Activated T-helper 17 cell treated with anti-CD3 and anti-CD28 coated beads, Interleukin-2, amount 50 U/mL, for 72 hours (primary cell): Measurements from ENCODE around the gene CLMN. TPM values are rescaled to one million over a fixed set of nuclear protein-coding genes. Genes with fewer than 3 reads are reported as not detected.

ENCODE experiments used
- ATAC-seq: fragments of 150-1000 bp; cut with Tn5 transposase; replicated peaks from 2 replicates; pipeline ENCODE4 v1.10.0; 2021; ENCODE audit warnings: mild to moderate bottlenecking, moderate library complexity
- H3K27ac Mint-ChIP-seq: one replicate; pipeline ENCODE4 v1.8.0; 2022; ENCODE audit warnings: mixed read lengths
- H3K27me3 Mint-ChIP-seq: one replicate; pipeline ENCODE4 v1.8.0; 2022; ENCODE audit warnings: mixed read lengths
- H3K36me3 Mint-ChIP-seq: one replicate; pipeline ENCODE4 v1.8.0; 2022; ENCODE audit warnings: low read depth, mild to moderate bottlenecking, mixed read lengths
- H3K4me1 Mint-ChIP-seq: one replicate; pipeline ENCODE4 v1.8.0; 2022; ENCODE audit warnings: mixed read lengths
- H3K4me3 Mint-ChIP-seq: one replicate; pipeline ENCODE4 v1.8.0; 2022; ENCODE audit warnings: mild to moderate bottlenecking, mixed read lengths
- H3K9me3 Mint-ChIP-seq: one replicate; pipeline ENCODE4 v1.8.0; 2022; ENCODE audit warnings: mixed read lengths
- total RNA-seq, 2 donors: library from RNA; stranded (reverse); gene quantifications; one replicate each; pipeline ENCODE4 v1.2.3, GENCODE V29; 2022

CLMN gene
- total RNA-seq, 2 donors from 2014 or later: 0.95 to 5.3 TPM

- Mint-ChIP-seq H3K4me3 (no peak overlapping the region), H3K27ac (no peak overlapping the region), H3K36me3 (no peaks in the 10 kb centered on the region), H3K4me1 (no peaks in the 10 kb centered on the region), H3K9me3 (no peaks in the 10 kb centered on the region), H3K27me3 (peaks cover 10% of the 10 kb centered on the region)
- no peak for ATAC-seq
Observed at GRCh38 chr14:95237121-95237957, 82.4 kb downstream of the CLMN start.

- Mint-ChIP-seq H3K27ac (no peak overlapping the region), H3K9me3 (no peaks in the 10 kb centered on the region), H3K4me3 (no peak overlapping the region), H3K36me3 (no peaks in the 10 kb centered on the region), H3K4me1 (no peaks in the 10 kb centered on the region), H3K27me3 (peaks cover 10% of the 10 kb centered on the region)
- no peak for ATAC-seq
Observed at GRCh38 chr14:95236221-95236620, 83.5 kb downstream of the CLMN start.

DNA sequence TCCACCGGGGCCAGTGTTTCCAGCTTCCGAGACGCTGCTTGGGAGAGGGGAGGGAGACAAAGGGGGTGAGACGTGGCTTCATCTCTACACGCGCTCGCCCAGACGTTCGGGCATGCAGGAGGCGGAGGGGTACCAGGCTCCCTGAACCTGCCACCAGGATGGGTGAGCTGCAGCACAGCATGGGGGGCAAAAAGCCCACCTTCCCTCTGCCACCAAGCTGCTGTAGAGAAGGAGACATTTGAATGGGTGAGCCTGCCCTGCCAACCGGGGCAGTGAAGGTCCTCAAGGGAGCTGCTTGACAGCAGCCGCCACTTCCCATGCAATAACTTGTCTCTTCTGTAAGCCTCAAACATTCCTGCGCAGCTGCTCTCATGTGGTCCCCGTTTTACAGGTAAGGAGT, 83.9 kb downstream of the CLMN start:
- no peak overlapping the region for H3K4me3 Mint-ChIP-seq
- ATAC-seq: no peak
- H3K36me3 Mint-ChIP-seq: no peaks in the 10 kb centered on the region
- H3K4me1 Mint-ChIP-seq: no peaks in the 10 kb centered on the region
- H3K9me3 Mint-ChIP-seq: no peaks in the 10 kb centered on the region
- no peak overlapping the region for H3K27ac Mint-ChIP-seq
- H3K27me3 Mint-ChIP-seq: peaks cover 10% of the 10 kb centered on the region

GRCh38 chr14:95235351-95235750, 84.4 kb downstream of the CLMN start:
- Mint-ChIP-seq H3K4me3 (no peak overlapping the region), H3K27ac (no peak overlapping the region)

GRCh38 chr14:95234426-95234825, 85.3 kb downstream of the CLMN start:
- ATAC-seq: no peak
- H3K36me3 Mint-ChIP-seq: no peaks in the 10 kb centered on the region
- peaks cover 10% of the 10 kb centered on the region for H3K27me3 Mint-ChIP-seq
- no peaks in the 10 kb centered on the region for H3K9me3 Mint-ChIP-seq
- H3K4me3 Mint-ChIP-seq: no peak overlapping the region
- no peaks in the 10 kb centered on the region for H3K4me1 Mint-ChIP-seq
- H3K27ac Mint-ChIP-seq: no peak overlapping the region

More at GRCh38 chr14:95235351-95235750, 84.4 kb downstream of the CLMN start:
- ATAC-seq: no peak
- H3K9me3 Mint-ChIP-seq: no peaks in the 10 kb centered on the region
- no peaks in the 10 kb centered on the region for H3K4me1 Mint-ChIP-seq
- no peaks in the 10 kb centered on the region for H3K36me3 Mint-ChIP-seq
- H3K27me3 Mint-ChIP-seq: peaks cover 10% of the 10 kb centered on the region

- H3K9me3 Mint-ChIP-seq: no peaks in the 10 kb centered on the region
- no peaks in the 10 kb centered on the region for H3K36me3 Mint-ChIP-seq
- no peaks in the 10 kb centered on the region for H3K4me1 Mint-ChIP-seq
- H3K27me3 Mint-ChIP-seq: peaks cover 12% of the 10 kb centered on the region
- no peak overlapping the region for H3K27ac Mint-ChIP-seq
- no peak for ATAC-seq
- H3K4me3 Mint-ChIP-seq: no peak overlapping the region
Observed at GRCh38 chr14:95233702-95234241, 85.9 kb downstream of the CLMN start.

- no peak overlapping the region for H3K4me3 Mint-ChIP-seq
- peaks cover 12% of the 10 kb centered on the region for H3K27me3 Mint-ChIP-seq
- no peaks in the 10 kb centered on the region for H3K36me3 Mint-ChIP-seq
- no peaks in the 10 kb centered on the region for H3K4me1 Mint-ChIP-seq
- no peak for ATAC-seq
- no peak overlapping the region for H3K27ac Mint-ChIP-seq
- no peaks in the 10 kb centered on the region for H3K9me3 Mint-ChIP-seq
Observed at GRCh38 chr14:95232894-95233584, 86.7 kb downstream of the CLMN start.

DNA sequence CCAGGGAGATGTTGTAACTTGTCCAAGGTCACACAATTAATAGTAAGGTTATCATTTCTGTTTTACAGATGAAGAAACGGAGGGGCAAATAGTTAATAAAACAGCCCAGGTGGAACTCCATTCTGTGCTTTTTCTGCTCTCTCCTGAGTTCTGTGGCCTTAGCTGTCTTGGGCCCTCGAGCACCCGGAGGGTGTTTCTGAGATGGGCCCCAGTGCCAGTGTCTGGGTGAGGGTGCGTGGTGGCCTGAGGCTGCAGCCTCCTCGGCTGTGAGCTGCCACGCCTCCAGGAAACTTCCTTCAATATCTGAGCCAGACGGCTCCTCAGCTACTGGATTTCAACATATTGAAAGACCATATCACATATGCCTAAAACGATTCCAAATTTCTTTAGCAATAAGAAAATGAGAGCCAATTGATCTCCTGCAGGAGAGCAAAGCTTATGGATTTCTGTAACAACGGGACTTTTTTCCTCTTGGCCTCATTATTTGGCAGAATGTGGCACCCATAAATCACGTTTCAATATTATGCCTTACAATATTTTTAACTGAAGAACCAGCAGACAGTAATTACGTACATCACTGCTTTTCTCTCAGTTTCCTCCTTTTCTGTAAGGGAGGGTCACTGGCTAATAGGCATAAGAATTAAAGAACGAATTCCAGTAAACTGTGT, 87.6 kb downstream of the CLMN start:
- Mint-ChIP-seq H3K4me1 (no peaks in the 10 kb centered on the region), H3K27ac (no peak overlapping the region), H3K36me3 (no peaks in the 10 kb centered on the region), H3K27me3 (peaks cover 12% of the 10 kb centered on the region), H3K9me3 (no peaks in the 10 kb centered on the region), H3K4me3 (no peak overlapping the region)
- no peak for ATAC-seq

- Mint-ChIP-seq H3K27ac (no peak overlapping the region), H3K27me3 (peaks cover 9% of the 10 kb centered on the region), H3K4me3 (no peak overlapping the region), H3K36me3 (no peaks in the 10 kb centered on the region), H3K9me3 (no peaks in the 10 kb centered on the region), H3K4me1 (no peaks in the 10 kb centered on the region)
- ATAC-seq: no peak
Observed at GRCh38 chr14:95229749-95230148, 90.0 kb downstream of the CLMN start.

DNA sequence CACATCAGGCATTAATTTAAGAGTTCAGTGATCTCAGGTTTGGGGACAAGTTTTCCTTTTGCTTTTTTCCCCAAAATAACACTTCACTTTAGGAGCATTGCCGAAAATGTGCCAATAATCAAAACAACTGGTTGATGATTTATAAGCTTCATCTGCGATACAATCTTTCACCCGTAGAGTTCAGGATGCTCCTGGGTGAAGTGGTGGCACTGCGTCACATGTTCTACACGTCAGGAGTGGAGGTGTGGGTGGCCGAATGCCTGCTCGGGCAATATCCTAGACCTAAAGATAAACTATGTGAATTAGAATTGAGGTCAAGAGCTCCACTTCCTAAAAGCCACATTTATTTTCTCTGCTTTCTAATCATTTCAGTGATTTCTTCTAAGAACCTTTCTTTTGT, 91.5 kb downstream of the CLMN start:
- Mint-ChIP-seq H3K27ac (no peak overlapping the region), H3K4me3 (no peak overlapping the region), H3K36me3 (no peaks in the 10 kb centered on the region), H3K27me3 (peaks cover 10% of the 10 kb centered on the region), H3K4me1 (no peaks in the 10 kb centered on the region), H3K9me3 (no peaks in the 10 kb centered on the region)
- no peak for ATAC-seq

DNA sequence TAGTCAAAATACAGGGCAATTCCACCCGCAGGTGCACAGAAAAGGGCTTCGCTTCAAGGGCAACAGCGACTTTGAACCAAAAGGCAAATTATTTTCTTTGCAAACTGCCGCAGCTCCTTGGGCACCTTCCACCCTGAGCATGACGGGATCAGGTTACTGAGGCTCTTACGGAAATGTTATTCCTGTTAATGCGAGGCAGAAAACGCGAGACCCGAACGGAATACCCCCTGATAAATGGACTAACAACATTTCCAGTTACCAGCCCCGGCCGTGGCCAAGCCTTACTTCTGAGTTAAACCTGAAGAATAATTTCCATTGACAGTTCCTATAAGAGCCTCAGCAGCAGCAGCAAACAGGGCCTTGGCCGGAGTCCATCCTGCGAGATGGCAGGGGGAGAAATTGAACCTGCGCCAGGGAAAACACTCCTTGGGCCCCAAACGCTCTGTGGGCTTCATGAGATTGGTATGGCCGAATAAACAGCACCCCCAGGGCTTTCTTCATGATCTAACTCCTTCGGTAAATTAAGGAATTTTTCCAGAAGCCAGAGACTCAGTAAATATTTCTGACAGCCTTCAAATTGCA, 92.3 kb downstream of the CLMN start:
- no peaks in the 10 kb centered on the region for H3K9me3 Mint-ChIP-seq
- no peaks in the 10 kb centered on the region for H3K36me3 Mint-ChIP-seq
- H3K4me1 Mint-ChIP-seq: no peaks in the 10 kb centered on the region
- H3K4me3 Mint-ChIP-seq: no peak overlapping the region
- ATAC-seq: no peak
- H3K27ac Mint-ChIP-seq: no peak overlapping the region
- H3K27me3 Mint-ChIP-seq: peaks cover 7% of the 10 kb centered on the region

- no peaks in the 10 kb centered on the region for H3K9me3 Mint-ChIP-seq
- no peak overlapping the region for H3K4me3 Mint-ChIP-seq
- H3K27me3 Mint-ChIP-seq: peaks cover 11% of the 10 kb centered on the region
- H3K36me3 Mint-ChIP-seq: no peaks in the 10 kb centered on the region
- no peaks in the 10 kb centered on the region for H3K4me1 Mint-ChIP-seq
- no peak overlapping the region for H3K27ac Mint-ChIP-seq
- no peak for ATAC-seq
Observed at GRCh38 chr14:95226801-95227200, 92.9 kb downstream of the CLMN start.

DNA sequence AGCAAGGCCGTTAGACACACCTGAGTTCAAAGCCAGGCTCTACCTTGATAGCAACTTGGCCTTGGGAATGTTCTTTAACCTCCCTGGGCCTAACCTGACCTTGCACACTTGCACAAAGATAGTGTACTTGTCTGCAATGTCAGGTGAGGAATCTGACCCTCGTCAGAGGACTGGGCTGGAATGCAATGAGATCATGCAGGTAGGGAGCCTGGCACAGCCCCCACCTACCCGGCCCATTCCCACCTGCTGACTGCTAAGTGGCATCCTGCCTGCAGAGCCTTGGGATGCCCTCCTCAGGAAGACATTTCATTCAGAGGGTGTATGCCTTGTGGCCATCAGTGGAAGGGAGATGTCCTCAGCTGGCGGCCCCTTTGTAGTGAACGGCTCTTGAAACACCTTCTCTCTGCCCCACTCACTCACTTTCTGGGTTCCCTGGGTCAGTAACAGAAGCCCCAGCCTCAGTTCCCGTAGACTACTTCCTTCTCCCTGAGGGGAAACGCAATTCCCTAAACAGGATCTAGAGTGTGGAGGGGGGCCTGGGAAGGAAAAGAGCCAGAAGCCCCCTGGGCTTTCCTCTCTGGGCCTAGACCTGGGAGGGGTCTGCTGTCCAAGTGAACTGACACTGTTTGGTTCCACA, 94.3 kb downstream of the CLMN start:
- ATAC-seq: no peak
- no peak overlapping the region for H3K27ac Mint-ChIP-seq
- H3K27me3 Mint-ChIP-seq: peaks cover 11% of the 10 kb centered on the region
- H3K4me1 Mint-ChIP-seq: no peaks in the 10 kb centered on the region
- no peaks in the 10 kb centered on the region for H3K36me3 Mint-ChIP-seq
- H3K9me3 Mint-ChIP-seq: no peaks in the 10 kb centered on the region
- H3K4me3 Mint-ChIP-seq: no peak overlapping the region

- ATAC-seq: no peak
- Mint-ChIP-seq H3K9me3 (no peaks in the 10 kb centered on the region), H3K27me3 (peaks cover 10% of the 10 kb centered on the region), H3K27ac (no peak overlapping the region), H3K4me3 (no peak overlapping the region), H3K4me1 (no peaks in the 10 kb centered on the region), H3K36me3 (no peaks in the 10 kb centered on the region)
Observed at GRCh38 chr14:95222870-95223398, 96.8 kb downstream of the CLMN start.
